ENCODE results near the gene COQ10B. TPM values are rescaled to one million over a fixed set of nuclear protein-coding genes. Genes with fewer than 3 reads are reported as not detected.

COQ10B gene
- total RNA-seq, 4 donors from 2014 or later: 23.4 to 38.0 (median 29.5) TPM

- no peak for TF ChIP-seq CTCF (IDR thresholded peaks at IDR 0.05; ENCODE audit: low read depth)
These were observed 17.5 kb upstream of the COQ10B start for GRCh38 chr2:197435598-197436420.

- no peak for TF ChIP-seq CTCF (IDR thresholded peaks at IDR 0.05; ENCODE audit: low read depth)
These were observed 16.0 kb upstream of the COQ10B start for GRCh38 chr2:197437380-197437779.

- TF ChIP-seq CTCF (IDR thresholded peaks at IDR 0.05; ENCODE audit: low read depth): no peak
These were observed 10.5 kb upstream of the COQ10B start for GRCh38 chr2:197442857-197443256.

GRCh38 chr2:197445746-197446145 is 7.6 kb upstream of the COQ10B start:
- no peak for TF ChIP-seq CTCF (IDR thresholded peaks at IDR 0.05; ENCODE audit: low read depth)

GRCh38 chr2:197446844-197447243 is 6.5 kb upstream of the COQ10B start:
- no peak for TF ChIP-seq CTCF (IDR thresholded peaks at IDR 0.05; ENCODE audit: low read depth)

- TF ChIP-seq CTCF (IDR thresholded peaks at IDR 0.05; ENCODE audit: low read depth): no peak
These were observed 2.9 kb upstream of the COQ10B start for GRCh38 chr2:197450465-197450864.

GRCh38 chr2:197452754-197453122 is 614 bp upstream of the COQ10B start:
- no peak for TF ChIP-seq CTCF (IDR thresholded peaks at IDR 0.05; ENCODE audit: low read depth)
